ENCODE data around the gene THEM5.

The THEM5 gene

GRCh38 chr1:151860504-151861187 lies 7.1 kb upstream of the THEM5 start:
- Histone ChIP-seq H4K20me1 (ENCODE audit: insufficient read depth, low read length) (no peaks in the 10 kb centered on the region), H3K9me2 (replicated peaks; ENCODE audit: insufficient read depth, low read length) (no peaks in the 10 kb centered on the region), H3K36me3 (replicated peaks; ENCODE audit: insufficient read depth, low read length) (no peaks in the 10 kb centered on the region), H3K4me2 (ENCODE audit: low read depth, low read length) (no peak overlapping the region), H3K4me3 (ENCODE audit: low read length) (no peak overlapping the region), H3F3A (ENCODE audit: insufficient read depth, low read length) (no peaks in the 10 kb centered on the region), H3K27ac (ENCODE audit: low read length) (no peak overlapping the region), H3K4me1 (ENCODE audit: low read length) (peaks cover 11% of the 10 kb centered on the region), H2AFZ (ENCODE audit: low read length) (no peak overlapping the region), H3K9me3 (replicated peaks; ENCODE audit: insufficient read depth, low read length) (no peaks in the 10 kb centered on the region), H3K79me2 (ENCODE audit: low read length) (no peaks in the 10 kb centered on the region), H3K9ac (ENCODE audit: low read length) (no peak overlapping the region), H3K27me3 (replicated peaks; ENCODE audit: insufficient read depth, low read length) (no peaks in the 10 kb centered on the region)
- no peak for DNase-seq
- TF ChIP-seq EZH2phosphoT487 (IDR thresholded peaks at IDR 0.05; ENCODE audit: low read length) = no peak
- TF ChIP-seq EZH2 (optimal IDR thresholded peaks at IDR 0.05; ENCODE audit: low read depth, low read length) = no peak
- TF ChIP-seq CTCF (IDR thresholded peaks at IDR 0.05; ENCODE audit: low read length) = no peak

- no peaks in the 10 kb centered on the region for H3K79me2 ChIP-seq (ENCODE audit: low read length)
- no peak overlapping the region for H3K4me2 ChIP-seq (ENCODE audit: low read depth, low read length)
- no peaks in the 10 kb centered on the region for H4K20me1 ChIP-seq (ENCODE audit: insufficient read depth, low read length)
- no peaks in the 10 kb centered on the region for H3K9me3 ChIP-seq (replicated peaks; ENCODE audit: insufficient read depth, low read length)
- H3F3A ChIP-seq (ENCODE audit: insufficient read depth, low read length) = no peaks in the 10 kb centered on the region
- no peaks in the 10 kb centered on the region for H3K9me2 ChIP-seq (replicated peaks; ENCODE audit: insufficient read depth, low read length)
- no peak overlapping the region for H3K27ac ChIP-seq (ENCODE audit: low read length)
- no peak overlapping the region for H3K9ac ChIP-seq (ENCODE audit: low read length)
- H3K36me3 ChIP-seq (replicated peaks; ENCODE audit: insufficient read depth, low read length) = no peaks in the 10 kb centered on the region
- TF ChIP-seq EZH2 (optimal IDR thresholded peaks at IDR 0.05; ENCODE audit: low read depth, low read length) (no peak), EZH2phosphoT487 (IDR thresholded peaks at IDR 0.05; ENCODE audit: low read length) (no peak), CTCF (IDR thresholded peaks at IDR 0.05; ENCODE audit: low read length) (no peak)
- H2AFZ ChIP-seq (ENCODE audit: low read length) = no peak overlapping the region
- no peak for DNase-seq
- H3K4me3 ChIP-seq (ENCODE audit: low read length) = no peak overlapping the region
- H3K4me1 ChIP-seq (ENCODE audit: low read length) = peaks cover 11% of the 10 kb centered on the region
- H3K27me3 ChIP-seq (replicated peaks; ENCODE audit: insufficient read depth, low read length) = no peaks in the 10 kb centered on the region
Measured at GRCh38 chr1:151859891-151860293, 6.4 kb upstream of the THEM5 start.

GRCh38 chr1:151858886-151859665 lies 5.6 kb upstream of the THEM5 start:
- H3K4me1 ChIP-seq (ENCODE audit: low read length) = peaks cover 11% of the 10 kb centered on the region
- no peaks in the 10 kb centered on the region for H4K20me1 ChIP-seq (ENCODE audit: insufficient read depth, low read length)
- no peaks in the 10 kb centered on the region for H3K9me2 ChIP-seq (replicated peaks; ENCODE audit: insufficient read depth, low read length)
- H3K4me2 ChIP-seq (ENCODE audit: low read depth, low read length) = no peak overlapping the region
- H3K9ac ChIP-seq (ENCODE audit: low read length) = no peak overlapping the region
- no peak overlapping the region for H3K4me3 ChIP-seq (ENCODE audit: low read length)
- H3K36me3 ChIP-seq (replicated peaks; ENCODE audit: insufficient read depth, low read length) = no peaks in the 10 kb centered on the region
- no peaks in the 10 kb centered on the region for H3K79me2 ChIP-seq (ENCODE audit: low read length)
- no peak for DNase-seq
- TF ChIP-seq EZH2phosphoT487 (IDR thresholded peaks at IDR 0.05; ENCODE audit: low read length) = no peak
- no peak for TF ChIP-seq CTCF (IDR thresholded peaks at IDR 0.05; ENCODE audit: low read length)
- no peak for TF ChIP-seq EZH2 (optimal IDR thresholded peaks at IDR 0.05; ENCODE audit: low read depth, low read length)
- H3K9me3 ChIP-seq (replicated peaks; ENCODE audit: insufficient read depth, low read length) = no peaks in the 10 kb centered on the region
- no peaks in the 10 kb centered on the region for H3K27me3 ChIP-seq (replicated peaks; ENCODE audit: insufficient read depth, low read length)
- no peak overlapping the region for H2AFZ ChIP-seq (ENCODE audit: low read length)
- H3F3A ChIP-seq (ENCODE audit: insufficient read depth, low read length) = no peaks in the 10 kb centered on the region
- no peak overlapping the region for H3K27ac ChIP-seq (ENCODE audit: low read length)

All from MM.1S (cell line).